ENCODE measurements around the gene KRTAP5-3. TPM values are rescaled to one million over a fixed set of nuclear protein-coding genes. Genes with fewer than 3 reads are reported as not detected.

KRTAP5-3 gene
- total RNA-seq, 4 donors from 2014 or later = not detected

GRCh38 chr11:1562469-1563148 lies 45.7 kb downstream of the KRTAP5-3 start:
- TF ChIP-seq, protein P1, sequence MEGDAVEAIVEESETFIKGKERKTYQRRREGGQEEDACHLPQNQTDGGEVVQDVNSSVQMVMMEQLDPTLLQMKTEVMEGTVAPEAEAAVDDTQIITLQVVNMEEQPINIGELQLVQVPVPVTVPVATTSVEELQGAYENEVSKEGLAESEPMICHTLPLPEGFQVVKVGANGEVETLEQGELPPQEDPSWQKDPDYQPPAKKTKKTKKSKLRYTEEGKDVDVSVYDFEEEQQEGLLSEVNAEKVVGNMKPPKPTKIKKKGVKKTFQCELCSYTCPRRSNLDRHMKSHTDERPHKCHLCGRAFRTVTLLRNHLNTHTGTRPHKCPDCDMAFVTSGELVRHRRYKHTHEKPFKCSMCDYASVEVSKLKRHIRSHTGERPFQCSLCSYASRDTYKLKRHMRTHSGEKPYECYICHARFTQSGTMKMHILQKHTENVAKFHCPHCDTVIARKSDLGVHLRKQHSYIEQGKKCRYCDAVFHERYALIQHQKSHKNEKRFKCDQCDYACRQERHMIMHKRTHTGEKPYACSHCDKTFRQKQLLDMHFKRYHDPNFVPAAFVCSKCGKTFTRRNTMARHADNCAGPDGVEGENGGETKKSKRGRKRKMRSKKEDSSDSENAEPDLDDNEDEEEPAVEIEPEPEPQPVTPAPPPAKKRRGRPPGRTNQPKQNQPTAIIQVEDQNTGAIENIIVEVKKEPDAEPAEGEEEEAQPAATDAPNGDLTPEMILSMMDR (IDR thresholded peaks at IDR 0.05) = no peak
- DNase-seq (ENCODE audit: low spot score) (no peak), ATAC-seq (ENCODE audit: low FRiP score) (no peak)

DNA sequence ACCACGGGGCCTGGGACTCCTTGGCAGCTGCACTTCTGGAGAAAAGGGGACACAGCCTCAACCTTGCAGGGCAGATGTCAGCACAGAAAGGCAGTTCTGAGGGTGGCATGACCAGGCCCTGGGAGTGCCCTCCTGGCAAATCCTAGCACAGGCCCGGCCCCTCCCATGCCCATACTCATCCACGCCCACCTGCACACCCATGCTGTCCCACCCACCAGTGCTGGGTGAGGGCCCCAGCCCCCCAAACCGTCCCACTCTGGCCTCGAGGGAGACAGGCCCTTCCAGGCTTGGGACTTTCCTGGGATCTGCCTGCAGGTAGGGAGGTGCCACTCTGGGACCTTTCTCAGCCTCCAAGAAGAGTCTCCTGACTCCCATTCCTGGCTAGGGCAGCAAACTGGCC lies 46.3 kb downstream of the KRTAP5-3 start:
- no peak for ATAC-seq (ENCODE audit: low FRiP score)
- TF ChIP-seq, protein P1 (IDR thresholded peaks at IDR 0.05) = no peak
- no peak for DNase-seq (ENCODE audit: low spot score)

DNA sequence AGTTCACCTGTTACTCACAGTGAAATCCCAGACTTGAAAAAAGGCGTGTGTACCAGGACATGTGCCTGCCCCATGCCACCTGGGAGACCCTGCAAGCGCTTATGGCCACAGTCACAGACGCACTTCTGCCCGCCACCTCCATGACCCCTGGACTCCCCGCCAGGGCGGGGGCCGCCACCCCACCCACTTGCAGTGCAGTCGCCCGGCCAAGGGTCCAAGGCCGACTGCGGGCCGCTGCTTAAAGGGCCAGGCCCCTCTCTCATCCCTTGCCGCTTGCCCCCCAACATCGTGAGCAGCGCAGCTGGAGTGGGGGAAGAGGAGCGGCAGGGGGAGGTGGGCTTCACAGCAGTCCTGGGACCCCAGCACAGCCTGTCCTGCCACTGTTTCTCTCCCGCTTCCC lies 47.0 kb downstream of the KRTAP5-3 start:
- no peak for DNase-seq (ENCODE audit: low spot score)
- TF ChIP-seq, protein P1 (IDR thresholded peaks at IDR 0.05) = no peak
- ATAC-seq (ENCODE audit: low FRiP score) = no peak

- TF ChIP-seq, protein P1 (IDR thresholded peaks at IDR 0.05) = no peak
- ATAC-seq (ENCODE audit: low FRiP score) = no peak
These were observed 47.5 kb downstream of the KRTAP5-3 start for GRCh38 chr11:1560649-1561251.

GRCh38 chr11:1560002-1560648 lies 48.1 kb downstream of the KRTAP5-3 start:
- DNase-seq (ENCODE audit: low spot score) = no peak
- TF ChIP-seq, protein P1 (IDR thresholded peaks at IDR 0.05) = no peak
- ATAC-seq (ENCODE audit: low FRiP score) = no peak

More at GRCh38 chr11:1560649-1561251, 47.5 kb downstream of the KRTAP5-3 start:
- DNase-seq (ENCODE audit: low spot score) = no peak

- TF ChIP-seq, protein P1 (IDR thresholded peaks at IDR 0.05) = no peak
- DNase-seq (ENCODE audit: low spot score) (peak; percentile 47), ATAC-seq (ENCODE audit: low FRiP score) (peak; percentile 69)
These were observed 48.9 kb downstream of the KRTAP5-3 start for GRCh38 chr11:1559111-1559951.
